ENCODE data around the gene ACOXL.

ACOXL gene

DNA sequence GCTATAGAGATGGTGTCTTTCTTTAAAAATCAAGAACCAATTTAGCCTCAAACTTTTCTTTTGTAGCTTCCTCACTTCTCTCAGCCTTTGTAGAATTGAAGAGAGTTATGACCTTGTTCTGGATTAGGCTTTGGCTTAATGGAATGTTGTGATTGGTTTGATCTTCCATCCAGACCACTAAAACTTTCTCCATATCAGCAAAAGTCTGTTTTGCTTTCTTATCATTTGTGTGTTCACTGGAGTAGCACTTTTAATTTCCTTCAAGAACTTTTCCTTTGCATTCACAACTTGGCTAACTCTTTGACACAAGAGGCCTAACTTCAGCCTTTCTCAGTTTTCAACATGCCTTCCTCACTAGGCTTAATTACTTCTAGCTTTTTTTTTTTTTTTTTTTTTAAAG lies 193.1 kb downstream of the ACOXL start:
- TF ChIP-seq, protein P1, sequence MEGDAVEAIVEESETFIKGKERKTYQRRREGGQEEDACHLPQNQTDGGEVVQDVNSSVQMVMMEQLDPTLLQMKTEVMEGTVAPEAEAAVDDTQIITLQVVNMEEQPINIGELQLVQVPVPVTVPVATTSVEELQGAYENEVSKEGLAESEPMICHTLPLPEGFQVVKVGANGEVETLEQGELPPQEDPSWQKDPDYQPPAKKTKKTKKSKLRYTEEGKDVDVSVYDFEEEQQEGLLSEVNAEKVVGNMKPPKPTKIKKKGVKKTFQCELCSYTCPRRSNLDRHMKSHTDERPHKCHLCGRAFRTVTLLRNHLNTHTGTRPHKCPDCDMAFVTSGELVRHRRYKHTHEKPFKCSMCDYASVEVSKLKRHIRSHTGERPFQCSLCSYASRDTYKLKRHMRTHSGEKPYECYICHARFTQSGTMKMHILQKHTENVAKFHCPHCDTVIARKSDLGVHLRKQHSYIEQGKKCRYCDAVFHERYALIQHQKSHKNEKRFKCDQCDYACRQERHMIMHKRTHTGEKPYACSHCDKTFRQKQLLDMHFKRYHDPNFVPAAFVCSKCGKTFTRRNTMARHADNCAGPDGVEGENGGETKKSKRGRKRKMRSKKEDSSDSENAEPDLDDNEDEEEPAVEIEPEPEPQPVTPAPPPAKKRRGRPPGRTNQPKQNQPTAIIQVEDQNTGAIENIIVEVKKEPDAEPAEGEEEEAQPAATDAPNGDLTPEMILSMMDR (IDR thresholded peaks at IDR 0.05) = no peak

DNA sequence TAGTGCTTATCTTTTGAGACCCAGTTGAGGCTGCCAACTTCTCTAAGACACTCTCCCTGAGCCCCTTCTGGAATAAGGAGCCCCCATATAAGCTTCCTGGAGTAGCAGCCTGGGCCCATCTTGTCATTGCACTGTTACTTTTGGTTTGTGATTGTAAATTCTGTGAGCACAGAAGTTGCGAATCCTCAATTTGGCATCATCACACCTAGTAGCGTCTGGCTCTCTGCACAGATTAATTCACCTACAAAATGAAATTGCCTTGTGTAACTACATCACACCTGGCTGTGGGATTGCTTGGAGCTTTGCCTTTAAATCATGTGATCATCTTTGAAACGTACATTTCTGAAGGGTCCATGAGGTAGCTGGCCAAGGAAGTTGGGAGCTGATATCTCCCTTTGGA lies 195.2 kb downstream of the ACOXL start:
- TF ChIP-seq, protein P1 (IDR thresholded peaks at IDR 0.05) = no peak

DNA sequence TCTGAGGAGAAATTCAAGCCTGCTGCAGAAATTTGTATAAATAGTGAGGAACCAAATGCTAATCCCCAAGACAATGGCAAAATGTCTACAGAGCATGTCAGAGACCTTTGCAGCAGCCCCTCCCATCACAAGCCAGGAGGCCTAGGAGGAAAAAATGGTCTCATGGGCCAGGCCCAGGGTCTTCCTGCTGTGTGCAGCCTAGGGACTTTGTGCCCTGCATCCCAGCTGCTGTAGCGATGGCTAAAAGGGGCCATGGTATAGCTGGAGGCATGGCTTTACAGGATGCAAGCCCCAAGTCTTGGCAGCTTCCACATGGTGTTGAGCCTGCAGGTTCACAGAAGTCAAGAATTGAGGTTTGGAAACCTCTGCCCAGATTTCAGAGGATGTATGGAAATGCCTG lies 197.2 kb downstream of the ACOXL start:
- TF ChIP-seq, protein P1 (IDR thresholded peaks at IDR 0.05) = no peak

DNA sequence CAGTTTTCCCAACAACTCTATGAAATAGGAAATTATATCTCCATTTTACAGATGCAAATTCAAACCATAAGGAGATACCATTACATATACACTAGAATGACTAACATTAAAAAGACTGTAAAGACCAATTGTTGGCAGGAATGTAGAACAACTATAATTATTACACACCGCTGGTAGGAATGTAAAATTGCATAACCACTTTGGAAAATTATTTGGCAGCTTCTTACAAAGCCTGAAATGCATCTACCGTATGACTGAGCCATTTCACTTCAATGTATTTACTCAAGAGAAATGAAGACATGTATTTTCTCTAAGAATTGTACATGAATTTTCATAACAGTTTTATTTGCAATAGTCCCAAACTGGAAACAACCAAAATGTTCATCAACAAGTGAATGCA lies 199.3 kb downstream of the ACOXL start:
- TF ChIP-seq, protein P1 (IDR thresholded peaks at IDR 0.05) = no peak

DNA sequence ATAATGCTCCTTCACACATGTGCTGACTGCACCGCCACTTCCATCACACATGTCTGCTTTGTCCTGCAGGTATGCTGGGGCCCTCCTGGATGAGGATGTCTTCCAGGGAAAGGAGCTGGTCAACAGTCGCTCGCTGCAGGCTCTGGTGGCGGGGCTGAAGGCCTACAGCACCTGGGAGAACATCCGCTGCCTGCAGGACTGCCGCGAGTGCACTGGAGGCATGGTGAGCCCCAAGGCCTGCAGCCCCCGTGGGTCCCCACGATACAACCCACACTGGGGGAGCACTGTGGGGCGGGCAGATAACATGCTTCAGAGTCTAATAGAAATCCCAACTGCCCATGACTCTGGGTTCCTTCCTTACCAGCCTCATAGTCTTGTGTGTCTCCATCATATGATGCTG lies 201.0 kb downstream of the ACOXL start:
- TF ChIP-seq, protein P1 (IDR thresholded peaks at IDR 0.05) = no peak

DNA sequence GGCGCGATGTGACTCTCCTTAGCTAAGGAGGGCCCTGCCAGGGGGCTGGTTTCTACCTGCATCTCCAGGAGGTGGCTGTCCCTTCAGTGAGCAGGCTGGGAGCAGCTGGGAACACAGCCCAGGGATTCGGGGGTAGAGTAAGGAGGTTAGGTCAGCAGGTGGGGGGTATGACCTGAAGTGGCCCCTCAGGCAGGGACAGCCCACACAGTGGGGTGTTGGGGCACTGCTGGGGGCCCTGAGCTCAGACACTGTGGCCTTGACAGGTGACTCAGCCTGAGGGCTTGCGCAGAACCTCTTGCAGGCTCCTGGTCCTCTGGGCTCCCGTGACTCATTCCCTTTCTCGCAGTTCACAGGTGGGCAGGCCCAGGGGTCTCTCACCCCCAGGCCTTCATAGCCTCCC lies 202.6 kb downstream of the ACOXL start:
- TF ChIP-seq, protein P1 (IDR thresholded peaks at IDR 0.05) = no peak

DNA sequence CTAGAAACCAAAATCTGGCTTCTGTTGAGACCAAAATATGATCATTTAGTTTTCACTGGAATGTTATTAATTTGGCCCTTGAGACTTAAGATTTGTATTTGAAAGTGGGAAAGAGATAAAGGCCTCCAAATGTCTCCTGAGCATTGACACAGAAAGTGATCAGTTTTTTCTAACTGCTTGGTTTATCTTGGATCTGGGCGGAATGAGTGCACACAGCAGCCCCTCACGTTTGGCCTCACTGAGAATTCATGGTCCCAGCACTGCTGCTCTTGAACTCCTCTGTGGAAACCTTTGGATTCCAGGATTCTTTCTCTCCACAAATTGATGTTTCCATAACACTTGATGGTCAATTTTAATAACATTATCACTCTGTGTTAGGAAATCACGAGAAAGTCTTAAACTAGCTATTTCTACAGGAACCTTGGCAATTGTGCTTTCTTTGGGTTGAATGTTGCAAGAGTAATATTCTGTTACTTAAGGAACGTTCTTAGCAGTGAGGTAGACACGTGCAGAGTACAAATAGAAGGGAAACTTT lies 208.1 kb downstream of the ACOXL start:
- TF ChIP-seq, protein P1 (IDR thresholded peaks at IDR 0.05) = no peak

DNA sequence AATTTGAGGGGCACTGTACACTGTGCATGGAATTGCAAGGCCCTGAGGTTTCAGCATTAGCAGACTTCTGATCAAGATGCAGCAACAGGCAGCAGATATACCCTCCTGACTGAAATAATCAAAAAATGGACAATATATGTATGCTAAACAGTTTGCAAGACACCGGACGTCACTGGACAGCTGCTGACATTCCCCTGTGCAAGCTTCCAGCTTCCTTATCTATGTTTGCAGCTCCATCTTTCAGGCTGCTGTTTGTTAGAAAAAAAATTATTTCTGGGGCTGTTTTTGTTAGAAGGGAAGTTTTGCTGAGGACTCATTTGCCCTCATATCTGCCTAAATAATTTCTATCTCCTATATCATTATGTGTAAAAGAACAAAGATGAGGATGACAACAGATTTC lies 208.9 kb downstream of the ACOXL start:
- TF ChIP-seq, protein P1 (IDR thresholded peaks at IDR 0.05) = no peak

Data from LNCAP (cell line).